Left forelimb (tissue), 1 donor: Measurements from ENCODE around the gene SELENOS.

Experiments
- DNase-seq: peaks from one replicate; pipeline ENCODE4 v3.0.0-alpha.2; 2018; ENCODE audit warnings: low spot score

SELENOS gene

GRCh38 chr15:101250873-101251829 lies 26.1 kb downstream of the SELENOS start:
- DNase-seq, result peak; percentile 66

GRCh38 chr15:101250341-101250831 lies 26.9 kb downstream of the SELENOS start:
- DNase-seq, result peak; percentile 63

GRCh38 chr15:101248274-101248673 lies 29.0 kb downstream of the SELENOS start:
- DNase-seq, result peak; percentile 18

- peak; percentile 53 for DNase-seq
Measured at GRCh38 chr15:101246824-101247745, 30.2 kb downstream of the SELENOS start.

GRCh38 chr15:101246391-101246790 lies 30.9 kb downstream of the SELENOS start:
- peak; percentile 1 for DNase-seq

GRCh38 chr15:101244889-101245668 lies 32.2 kb downstream of the SELENOS start:
- peak; percentile 25 for DNase-seq

GRCh38 chr15:101244036-101244781 lies 33.1 kb downstream of the SELENOS start:
- peak; percentile 46 for DNase-seq

GRCh38 chr15:101243420-101243819 lies 33.9 kb downstream of the SELENOS start:
- DNase-seq, result peak; percentile 31

- peak; percentile 37 for DNase-seq
Measured at GRCh38 chr15:101242999-101243336, 34.3 kb downstream of the SELENOS start.

GRCh38 chr15:101242160-101242998 lies 34.9 kb downstream of the SELENOS start:
- peak; percentile 63 for DNase-seq

- DNase-seq, result peak; percentile 20
Measured at GRCh38 chr15:101240358-101240757, 36.9 kb downstream of the SELENOS start.

- no peak for DNase-seq
Measured at GRCh38 chr15:101239724-101240136, 37.6 kb downstream of the SELENOS start.

- DNase-seq, result no peak
Measured at GRCh38 chr15:101237251-101237650, 40.0 kb downstream of the SELENOS start.

- no peak for DNase-seq
Measured at GRCh38 chr15:101233651-101234280, 43.5 kb downstream of the SELENOS start.

- DNase-seq, result no peak
Measured at GRCh38 chr15:101232677-101233076, 44.6 kb downstream of the SELENOS start.

- DNase-seq, result no peak
Measured at GRCh38 chr15:101228313-101228712, 49.0 kb downstream of the SELENOS start.

GRCh38 chr15:101225658-101226057 lies 51.6 kb downstream of the SELENOS start:
- DNase-seq, result no peak
